Measurements from ENCODE around the gene MMP1.
"Not testable (repeated sequence)": the region's sequence is repeated elsewhere in the genome, so short reads cannot be mapped to it uniquely, and the experiment has no call there.

Gene MMP1

DNA sequence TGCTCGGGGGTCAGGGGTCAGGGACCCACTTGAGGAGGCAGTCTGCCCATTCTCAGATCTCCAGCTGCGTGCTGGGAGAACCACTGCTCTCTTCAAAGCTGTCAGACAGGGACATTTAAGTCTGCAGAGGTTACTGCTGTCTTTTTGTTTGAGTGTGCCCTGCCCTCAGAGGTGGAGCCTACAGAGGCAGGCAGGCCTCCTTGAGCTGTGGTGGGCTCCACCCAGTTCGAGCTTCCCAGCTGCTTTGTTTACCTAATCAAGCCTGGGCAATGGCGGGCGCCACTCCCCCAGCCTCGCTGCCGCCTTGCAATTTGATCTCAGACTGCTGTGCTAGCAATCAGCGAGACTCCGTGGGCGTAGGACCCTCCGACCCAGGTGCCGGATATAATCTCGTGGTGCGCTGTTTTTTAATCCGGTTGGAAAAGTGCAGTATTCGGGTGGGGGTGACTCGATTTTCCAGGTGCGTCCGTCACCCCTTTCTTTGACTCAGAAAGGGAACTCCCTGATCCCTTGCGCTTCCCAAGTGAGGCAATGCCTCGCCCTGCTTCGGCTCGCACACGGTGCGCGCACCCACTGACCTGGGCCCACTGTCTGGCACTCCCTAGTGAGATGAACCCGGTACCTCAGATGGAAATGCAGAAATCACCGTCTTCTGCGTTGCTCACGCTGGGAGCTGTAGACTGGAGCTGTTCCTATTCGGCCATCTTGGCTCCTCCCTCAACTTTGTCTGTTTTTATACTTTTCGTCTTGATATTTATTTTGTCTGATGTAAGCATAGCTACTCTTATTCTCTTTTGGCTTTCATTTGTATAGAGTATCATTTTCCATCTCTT lies 51.0 kb downstream of the MMP1 start:
- ATAC-seq (replicated peaks; ENCODE audit: extremely low read depth, poor library complexity, severe bottlenecking); H3K36me3 Mint-ChIP-seq (ENCODE audit: insufficient read depth); H3K27ac Mint-ChIP-seq (ENCODE audit: low read depth); H3K4me1 Mint-ChIP-seq; DNase-seq (ENCODE audit: low spot score in 2 of 2); H3K4me3 Mint-ChIP-seq: not testable (repeated sequence)
- peaks cover 32% of the 10 kb centered on the region for H3K27me3 Mint-ChIP-seq
- H3K9me3 Mint-ChIP-seq: peaks cover 17% of the 10 kb centered on the region
